Inflammatory macrophage (primary cell): ENCODE data around the gene SS18L1.

ENCODE experiments used
- DNase-seq, 2 donors: peaks; one replicate each; pipeline ENCODE4 v3.0.0-alpha.2; 2020 to 2022

SS18L1 gene

GRCh38 chr20:62157387-62158087, 14.0 kb downstream of the SS18L1 start:
- DNase-seq: no peak

GRCh38 chr20:62158088-62158400, 14.5 kb downstream of the SS18L1 start:
- DNase-seq: no peak

- no peak for DNase-seq
Measured at GRCh38 chr20:62158541-62158940, 15.0 kb downstream of the SS18L1 start.

- DNase-seq: no peak
Measured at GRCh38 chr20:62159052-62159451, 15.5 kb downstream of the SS18L1 start.

GRCh38 chr20:62159839-62160238, 16.3 kb downstream of the SS18L1 start:
- DNase-seq: no peak

GRCh38 chr20:62160253-62160652, 16.7 kb downstream of the SS18L1 start:
- DNase-seq: no peak

GRCh38 chr20:62160876-62161275, 17.3 kb downstream of the SS18L1 start:
- DNase-seq: no peak

GRCh38 chr20:62161347-62161746, 17.8 kb downstream of the SS18L1 start:
- no peak for DNase-seq

GRCh38 chr20:62162765-62163484, 19.4 kb downstream of the SS18L1 start:
- DNase-seq: no peak

- no peak for DNase-seq
Measured at GRCh38 chr20:62163485-62163865, 19.9 kb downstream of the SS18L1 start.

GRCh38 chr20:62163986-62164762, 20.6 kb downstream of the SS18L1 start:
- no peak for DNase-seq

GRCh38 chr20:62164879-62165761, 21.6 kb downstream of the SS18L1 start:
- DNase-seq: no peak

GRCh38 chr20:62165762-62166399, 22.3 kb downstream of the SS18L1 start:
- DNase-seq: no peak

GRCh38 chr20:62167474-62167873, 23.9 kb downstream of the SS18L1 start:
- no peak for DNase-seq

GRCh38 chr20:62168061-62168460, 24.5 kb downstream of the SS18L1 start:
- no peak for DNase-seq

- DNase-seq: no peak
Measured at GRCh38 chr20:62168890-62169435, 25.4 kb downstream of the SS18L1 start.

- DNase-seq: no peak
Measured at GRCh38 chr20:62170536-62170935, 27.0 kb downstream of the SS18L1 start.

- DNase-seq: no peak
Measured at GRCh38 chr20:62171245-62171644, 27.7 kb downstream of the SS18L1 start.

- no peak for DNase-seq
Measured at GRCh38 chr20:62172666-62173065, 29.1 kb downstream of the SS18L1 start.

GRCh38 chr20:62174021-62174804, 30.6 kb downstream of the SS18L1 start:
- no peak for DNase-seq
